GM12873 (cell line): Measurements from ENCODE around the gene UNC45A.

ENCODE experiments used
- TF ChIP-seq, protein P1 (sequence below): IDR thresholded peaks from 2 replicates; pipeline ENCODE4 v1.5.1; 2012; ENCODE audit warnings: low read depth, mild to moderate bottlenecking, moderate library complexity, low read length, control low read depth; ENCODE audit not compliant: insufficient read depth; ENCODE audit errors: missing control alignments

The UNC45A gene

DNA sequence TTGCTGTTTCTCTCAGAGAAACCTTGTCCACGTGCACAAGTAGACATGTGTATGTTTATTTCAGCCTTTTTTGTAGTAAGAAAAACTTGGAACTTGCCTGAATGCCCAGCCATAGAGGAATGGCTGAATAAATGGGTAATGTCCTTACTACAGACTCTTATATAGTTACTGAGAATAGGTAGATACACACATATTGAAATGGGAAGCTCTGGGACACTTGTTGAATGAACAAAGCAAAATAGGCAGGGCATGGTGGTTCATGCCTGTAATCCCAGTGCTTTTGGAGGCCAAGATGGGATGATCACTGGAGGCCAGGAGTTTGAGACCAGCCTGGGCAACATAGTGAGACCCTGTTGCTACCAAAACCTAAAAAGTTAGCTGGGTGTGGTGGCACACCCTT lies 1.7 kb downstream of the UNC45A start:
- TF ChIP-seq, protein P1, sequence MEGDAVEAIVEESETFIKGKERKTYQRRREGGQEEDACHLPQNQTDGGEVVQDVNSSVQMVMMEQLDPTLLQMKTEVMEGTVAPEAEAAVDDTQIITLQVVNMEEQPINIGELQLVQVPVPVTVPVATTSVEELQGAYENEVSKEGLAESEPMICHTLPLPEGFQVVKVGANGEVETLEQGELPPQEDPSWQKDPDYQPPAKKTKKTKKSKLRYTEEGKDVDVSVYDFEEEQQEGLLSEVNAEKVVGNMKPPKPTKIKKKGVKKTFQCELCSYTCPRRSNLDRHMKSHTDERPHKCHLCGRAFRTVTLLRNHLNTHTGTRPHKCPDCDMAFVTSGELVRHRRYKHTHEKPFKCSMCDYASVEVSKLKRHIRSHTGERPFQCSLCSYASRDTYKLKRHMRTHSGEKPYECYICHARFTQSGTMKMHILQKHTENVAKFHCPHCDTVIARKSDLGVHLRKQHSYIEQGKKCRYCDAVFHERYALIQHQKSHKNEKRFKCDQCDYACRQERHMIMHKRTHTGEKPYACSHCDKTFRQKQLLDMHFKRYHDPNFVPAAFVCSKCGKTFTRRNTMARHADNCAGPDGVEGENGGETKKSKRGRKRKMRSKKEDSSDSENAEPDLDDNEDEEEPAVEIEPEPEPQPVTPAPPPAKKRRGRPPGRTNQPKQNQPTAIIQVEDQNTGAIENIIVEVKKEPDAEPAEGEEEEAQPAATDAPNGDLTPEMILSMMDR: no peak

DNA sequence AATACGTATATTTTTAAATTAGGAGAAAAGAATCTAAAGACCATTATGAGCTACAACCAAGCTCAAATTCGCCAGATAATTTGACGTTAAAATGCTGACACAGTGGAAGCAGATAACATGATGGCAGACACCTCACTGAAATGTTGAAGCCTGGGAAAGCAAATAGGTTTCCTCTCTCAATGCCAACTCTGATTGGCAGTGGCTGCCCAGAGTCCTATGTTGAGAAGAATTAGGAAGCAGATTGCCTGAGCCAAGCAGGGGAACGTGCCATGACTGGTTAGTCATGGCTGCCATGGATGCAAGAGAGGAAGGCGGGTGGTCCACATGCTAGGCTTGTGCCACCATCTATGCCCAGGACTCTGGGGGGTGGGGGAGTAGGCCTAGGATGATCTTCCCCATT lies 3.2 kb downstream of the UNC45A start:
- TF ChIP-seq, protein P1: no peak

DNA sequence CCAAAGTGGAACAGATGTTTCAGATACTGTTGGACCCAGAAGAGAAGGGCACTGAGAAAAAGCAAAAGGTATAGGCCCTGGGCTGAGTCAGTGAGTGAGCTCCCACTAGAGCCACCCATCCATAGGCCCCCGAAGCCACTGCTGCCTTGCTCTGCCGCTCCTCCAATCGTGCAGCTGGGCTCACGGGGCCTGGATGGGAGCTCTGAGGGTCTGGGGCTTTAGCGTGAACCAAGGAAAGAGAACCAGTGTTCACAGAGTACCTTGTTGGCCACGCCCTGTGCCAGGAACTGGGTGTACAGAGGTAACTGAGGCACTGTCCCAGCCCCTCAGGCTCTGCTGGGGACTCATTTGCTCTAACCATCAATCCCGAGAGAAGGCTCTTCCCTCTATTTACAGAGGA lies 4.7 kb downstream of the UNC45A start:
- TF ChIP-seq, protein P1: no peak

DNA sequence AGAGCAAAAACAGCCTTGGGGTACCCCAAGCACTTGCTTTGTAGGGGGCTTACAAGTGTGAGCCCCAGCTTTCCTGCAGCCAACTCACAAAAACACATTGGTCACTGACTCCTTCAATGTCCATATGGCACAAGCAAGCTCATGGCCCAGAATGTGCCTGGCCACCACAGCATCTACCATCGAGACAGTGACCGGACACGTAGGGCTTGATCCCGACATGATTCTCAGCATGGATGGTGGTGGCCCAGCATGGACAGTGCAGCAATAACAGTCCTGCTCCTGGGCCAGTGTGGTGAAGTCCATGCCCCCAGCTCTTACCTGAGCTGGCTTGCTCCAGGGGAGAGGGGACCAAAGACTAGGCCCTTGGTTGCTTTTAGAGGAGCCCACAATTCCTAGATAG lies 6.0 kb downstream of the UNC45A start:
- TF ChIP-seq, protein P1: no peak

DNA sequence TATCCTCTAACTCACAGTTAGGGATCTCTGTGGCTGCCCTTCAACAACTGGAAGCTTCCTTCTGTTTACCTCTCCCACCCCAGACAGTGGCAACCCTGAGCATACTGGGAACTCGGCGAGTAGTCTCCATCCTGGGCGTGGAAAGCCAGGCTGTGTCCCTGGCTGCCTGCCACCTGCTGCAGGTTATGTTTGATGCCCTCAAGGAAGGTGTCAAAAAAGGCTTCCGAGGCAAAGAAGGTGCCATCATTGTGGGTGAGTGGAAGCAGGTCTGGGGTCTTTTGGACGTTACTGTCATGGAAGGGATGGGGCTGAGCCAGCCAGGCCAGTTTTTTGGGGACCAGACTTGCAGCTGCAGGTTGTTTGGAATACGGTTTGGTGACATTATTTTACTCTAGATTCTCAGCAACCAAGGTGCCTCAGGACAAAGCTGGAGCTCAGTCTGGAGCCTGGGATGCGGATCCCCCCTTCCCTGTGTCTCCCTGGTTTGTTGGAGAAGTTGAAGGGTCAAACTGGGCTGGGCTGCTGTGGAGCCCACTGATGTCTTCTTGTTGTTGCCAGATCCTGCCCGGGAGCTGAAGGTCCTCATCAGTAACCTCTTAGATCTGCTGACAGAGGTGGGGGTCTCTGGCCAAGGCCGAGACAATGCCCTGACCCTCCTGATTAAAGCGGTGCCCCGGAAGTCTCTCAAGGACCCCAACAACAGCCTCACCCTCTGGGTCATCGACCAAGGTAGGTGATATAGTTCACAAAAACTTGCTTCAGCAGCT lies 7.5 kb downstream of the UNC45A start:
- TF ChIP-seq, protein P1: no peak

DNA sequence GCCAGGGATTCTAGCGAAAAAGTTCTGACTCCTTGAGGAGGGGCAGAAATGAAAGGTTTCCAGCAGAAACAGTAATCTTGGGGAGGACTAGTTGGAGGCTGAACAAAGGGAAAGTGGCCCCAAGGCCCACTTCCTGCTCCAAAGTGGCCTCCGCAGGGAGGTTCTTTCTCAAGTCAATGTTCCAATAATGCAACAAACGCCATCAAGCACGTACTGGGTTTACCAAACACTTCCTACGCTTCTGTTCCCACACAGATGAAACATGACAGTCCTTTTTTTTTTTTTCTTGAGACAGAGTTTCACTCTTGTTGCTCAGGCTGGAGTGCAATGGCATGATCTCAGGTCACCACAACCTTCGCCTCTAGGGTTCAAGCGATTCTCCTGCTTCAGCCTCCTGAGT lies 10.0 kb downstream of the UNC45A start:
- TF ChIP-seq, protein P1: no peak

DNA sequence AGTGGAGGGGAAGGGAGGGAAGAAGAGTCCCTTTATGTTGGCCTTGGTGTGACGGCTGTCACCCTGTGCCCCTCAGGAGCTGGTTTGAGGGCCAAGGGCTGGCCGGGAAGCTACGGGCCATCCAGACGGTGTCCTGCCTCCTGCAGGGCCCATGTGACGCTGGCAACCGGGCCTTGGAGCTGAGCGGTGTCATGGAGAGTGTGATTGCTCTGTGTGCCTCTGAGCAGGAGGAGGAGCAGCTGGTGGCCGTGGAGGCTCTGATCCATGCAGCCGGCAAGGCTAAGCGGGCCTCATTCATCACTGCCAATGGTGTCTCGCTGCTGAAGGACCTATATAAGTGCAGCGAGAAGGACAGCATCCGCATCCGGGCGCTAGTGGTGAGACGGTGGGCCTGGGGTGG lies 11.5 kb downstream of the UNC45A start:
- TF ChIP-seq, protein P1: no peak
